ENCODE measurements around the gene NUDT16L1. TPM values are rescaled to one million over a fixed set of nuclear protein-coding genes. Genes with fewer than 3 reads are reported as not detected.
A peak's percentile ranks its signal among the peaks of the same experiment; 100 is the strongest.

NUDT16L1 gene
- total RNA-seq, 4 donors from 2014 or later: 7.4 to 10.2 (median 8.8) TPM

- Histone ChIP-seq H3K27ac (peak overlapping the region; percentile 65 to 84 (median 82)), H3K4me3 (peak overlapping the region; percentile 57 to 87 (median 68)), H3K4me1 (peaks cover 25 to 29% of the 10 kb centered on the region in 2 donors), H3K27me3 (no peaks in the 10 kb centered on the region), H3K36me3 (peaks cover 0 to 11% of the 10 kb centered on the region in 2 donors), H3K9me3 (no peaks in the 10 kb centered on the region)
- intact Hi-C loops (cut with DNase I; ENCODE audit: low total_unique reads): loop anchor here (1.0 to 2.0 kb wide), 3 partner anchors 42 to 264 kb away; partner anchors contain the start of genes ANKS3 and DNAAF8
- DNase-seq (no peak), ATAC-seq (peak; percentile 3 to 11)
- TF ChIP-seq POLR2A (IDR thresholded peaks at IDR 0.05) (no peak), CTCF (IDR thresholded peaks at IDR 0.05 in 4 of 5, conservative IDR thresholded peaks at IDR 0.05 in 1 of 5) (no peak)
- in situ Hi-C loops (cut with MboI; ENCODE audit: low sequenced_read_pairs in 4 of 4): no loop called here
Observed at GRCh38 chr16:4692460-4693295, 684 bp upstream of the NUDT16L1 start.

- H3K4me1 ChIP-seq: peaks cover 15 to 19% of the 10 kb centered on the region in 2 donors
- ATAC-seq (peak; percentile 12 to 20), DNase-seq (no peak)
- intact Hi-C loops (cut with DNase I; ENCODE audit: low total_unique reads) (loop anchor here (1.0 to 2.0 kb wide), 3 partner anchors 41 to 263 kb away; partner anchors contain the start of genes ANKS3 and DNAAF8), in situ Hi-C loops (cut with MboI; ENCODE audit: low sequenced_read_pairs in 4 of 4) (no loop called here)
- peaks cover 0 to 20% of the 10 kb centered on the region in 2 donors for H3K36me3 ChIP-seq
- no peaks in the 10 kb centered on the region for H3K9me3 ChIP-seq
- no peaks in the 10 kb centered on the region for H3K27me3 ChIP-seq
- H3K27ac ChIP-seq: peak overlapping the region; percentile 66 to 89 (median 82)
- H3K4me3 ChIP-seq: peak overlapping the region; percentile 68 to 90 (median 82)
- TF ChIP-seq CTCF (IDR thresholded peaks at IDR 0.05 in 4 of 5, conservative IDR thresholded peaks at IDR 0.05 in 1 of 5): no peak
- no peak for TF ChIP-seq POLR2A (IDR thresholded peaks at IDR 0.05)
Observed at GRCh38 chr16:4693956-4694641, 737 bp downstream of the NUDT16L1 start.

GRCh38 chr16:4694642-4695451, 1.5 kb downstream of the NUDT16L1 start:
- intact Hi-C loops (cut with DNase I; ENCODE audit: low total_unique reads): no loop called here
- ATAC-seq: no peak
- H3K27ac ChIP-seq: peak overlapping the region; percentile 66 to 89 (median 82)

More at GRCh38 chr16:4694642-4695451, 1.5 kb downstream of the NUDT16L1 start:
- peaks cover 15 to 19% of the 10 kb centered on the region in 2 donors for H3K4me1 ChIP-seq
- peak overlapping the region in 3 of 4 donors; percentile 68 to 90 (median 87) for H3K4me3 ChIP-seq
- in situ Hi-C loops (cut with MboI; ENCODE audit: low sequenced_read_pairs in 4 of 4): no loop called here
- no peak for TF ChIP-seq POLR2A (IDR thresholded peaks at IDR 0.05)
- TF ChIP-seq CTCF (IDR thresholded peaks at IDR 0.05 in 4 of 5, conservative IDR thresholded peaks at IDR 0.05 in 1 of 5): no peak
- peaks cover 0 to 25% of the 10 kb centered on the region in 2 donors for H3K36me3 ChIP-seq
- H3K27me3 ChIP-seq: no peaks in the 10 kb centered on the region
- no peaks in the 10 kb centered on the region for H3K9me3 ChIP-seq
- no peak for DNase-seq
